ENCODE data around the gene PIK3CB. TPM values are rescaled to one million over a fixed set of nuclear protein-coding genes. Genes with fewer than 3 reads are reported as not detected.

The PIK3CB gene
- polyA plus RNA-seq, 1 experiment, result 4.9 TPM

- no peaks in the 10 kb centered on the region for H3K36me3 ChIP-seq (ENCODE audit: control insufficient read depth, insufficient read depth, low read length)
- no peak for DNase-seq (ENCODE audit: low read depth)
- POLR2A ChIA-PET, result no interaction called here
- TF ChIP-seq CTCF (IDR thresholded peaks at IDR 0.05; ENCODE audit: insufficient read depth, low read depth, low read length), result no peak
- CTCF ChIA-PET, result interaction anchor here (0.7 kb wide), 1 partner anchor 16 kb away, joined by 4 read pairs; no protein-coding TSS in a partner anchor
- no peaks in the 10 kb centered on the region for H3K27me3 ChIP-seq (ENCODE audit: control insufficient read depth, insufficient read depth, low read length)
- no peak overlapping the region for H3K4me3 ChIP-seq (ENCODE audit: low read depth, low read length)
Measured at GRCh38 chr3:138818185-138818860, 16.4 kb downstream of the PIK3CB start.

- no peak overlapping the region for H3K4me3 ChIP-seq (ENCODE audit: low read depth, low read length)
- no peaks in the 10 kb centered on the region for H3K27me3 ChIP-seq (ENCODE audit: control insufficient read depth, insufficient read depth, low read length)
- no peak for TF ChIP-seq CTCF (IDR thresholded peaks at IDR 0.05; ENCODE audit: insufficient read depth, low read depth, low read length)
- no peaks in the 10 kb centered on the region for H3K36me3 ChIP-seq (ENCODE audit: control insufficient read depth, insufficient read depth, low read length)
- POLR2A ChIA-PET, result no interaction called here
- CTCF ChIA-PET, result interaction anchor here (0.6 to 0.7 kb wide), 2 partner anchors 15 to 248 kb away, joined by 4 to 5 read pairs; no protein-coding TSS in a partner anchor
- DNase-seq (ENCODE audit: low read depth), result no peak
Measured at GRCh38 chr3:138817695-138818094, 17.0 kb downstream of the PIK3CB start.

- POLR2A ChIA-PET, result no interaction called here
- no peaks in the 10 kb centered on the region for H3K27me3 ChIP-seq (ENCODE audit: control insufficient read depth, insufficient read depth, low read length)
- H3K36me3 ChIP-seq (ENCODE audit: control insufficient read depth, insufficient read depth, low read length), result no peaks in the 10 kb centered on the region
- CTCF ChIA-PET, result no interaction called here
- TF ChIP-seq CTCF (IDR thresholded peaks at IDR 0.05; ENCODE audit: insufficient read depth, low read depth, low read length), result no peak
- no peak for DNase-seq (ENCODE audit: low read depth)
- no peak overlapping the region for H3K4me3 ChIP-seq (ENCODE audit: low read depth, low read length)
Measured at GRCh38 chr3:138812806-138813205, 21.9 kb downstream of the PIK3CB start.

GRCh38 chr3:138809500-138810256 is 25.1 kb downstream of the PIK3CB start:
- Histone ChIP-seq H3K4me3 (ENCODE audit: low read depth, low read length) (no peak overlapping the region), H3K36me3 (ENCODE audit: control insufficient read depth, insufficient read depth, low read length) (no peaks in the 10 kb centered on the region), H3K27me3 (ENCODE audit: control insufficient read depth, insufficient read depth, low read length) (no peaks in the 10 kb centered on the region)
- POLR2A ChIA-PET, result no interaction called here
- CTCF ChIA-PET, result interaction anchor here (0.6 kb wide), 1 partner anchor 40 kb away, joined by 5 read pairs; no protein-coding TSS in a partner anchor
- no peak for TF ChIP-seq CTCF (IDR thresholded peaks at IDR 0.05; ENCODE audit: insufficient read depth, low read depth, low read length)
- no peak for DNase-seq (ENCODE audit: low read depth)

- TF ChIP-seq CTCF (IDR thresholded peaks at IDR 0.05; ENCODE audit: insufficient read depth, low read depth, low read length), result no peak
- ChIA-PET POLR2A (no interaction called here), CTCF (interaction anchor here (1.8 to 2.5 kb wide), 2 partner anchors 14 to 109 kb away, joined by 6 read pairs; no protein-coding TSS in a partner anchor)
- Histone ChIP-seq H3K4me3 (ENCODE audit: low read depth, low read length) (no peak overlapping the region), H3K36me3 (ENCODE audit: control insufficient read depth, insufficient read depth, low read length) (no peaks in the 10 kb centered on the region), H3K27me3 (ENCODE audit: control insufficient read depth, insufficient read depth, low read length) (no peaks in the 10 kb centered on the region)
- DNase-seq (ENCODE audit: low read depth), result no peak
Measured at GRCh38 chr3:138806376-138807080, 28.2 kb downstream of the PIK3CB start.

All from BJ (cell line).